ENCODE measurements around the gene SPC25. TPM values are rescaled to one million over a fixed set of nuclear protein-coding genes. Genes with fewer than 3 reads are reported as not detected.
"Not testable (repeated sequence)": the region's sequence is repeated elsewhere in the genome, so short reads cannot be mapped to it uniquely, and the experiment has no call there.

SPC25 gene
- polyA plus RNA-seq, 1 donor from 2014 or later = 2.7 TPM

GRCh38 chr2:168884975-168885374 lies 5.3 kb downstream of the SPC25 start:
- Histone ChIP-seq H3F3A (ENCODE audit: insufficient read depth, low read length, poor library complexity, severe bottlenecking) (no peaks in the 10 kb centered on the region), H3K9me3 (ENCODE audit: low read length) (no peaks in the 10 kb centered on the region), H2AFZ (ENCODE audit: low read depth, low read length) (no peak overlapping the region), H3K27me3 (ENCODE audit: insufficient read depth, low read depth, low read length) (no peaks in the 10 kb centered on the region), H3K4me2 (ENCODE audit: low read length) (no peak overlapping the region), H3K36me3 (ENCODE audit: insufficient read depth, low read length) (no peaks in the 10 kb centered on the region), H3K9me2 (ENCODE audit: insufficient read depth, low read length) (no peaks in the 10 kb centered on the region), H3K4me3 (ENCODE audit: low read length) (no peak overlapping the region), H3K9ac (ENCODE audit: low read length) (no peak overlapping the region), H3K79me2 (replicated peaks; ENCODE audit: insufficient read depth, low read length) (peaks cover 9% of the 10 kb centered on the region), H4K20me1 (ENCODE audit: insufficient read depth) (no peaks in the 10 kb centered on the region), H3K27ac (ENCODE audit: low read length) (no peak overlapping the region)
- TF ChIP-seq EZH2 (IDR thresholded peaks at IDR 0.05; ENCODE audit: borderline replicate concordance, insufficient read depth, low read length, poor library complexity, severe bottlenecking) (no peak), REST (IDR thresholded peaks at IDR 0.05; ENCODE audit: borderline replicate concordance) (no peak), MXI1 (conservative IDR thresholded peaks at IDR 0.05; ENCODE audit: poor library complexity, severe bottlenecking) (no peak), CTCF (IDR thresholded peaks at IDR 0.05; ENCODE audit: poor library complexity, severe bottlenecking) (no peak), SMC3 (conservative IDR thresholded peaks at IDR 0.05; ENCODE audit: poor library complexity) (no peak), TAF1 (IDR thresholded peaks at IDR 0.05; ENCODE audit: low read depth) (no peak), EP300 (conservative IDR thresholded peaks at IDR 0.05; ENCODE audit: poor library complexity, severe bottlenecking) (no peak), RAD21 (conservative IDR thresholded peaks at IDR 0.05) (no peak), POLR2AphosphoS5 (IDR thresholded peaks at IDR 0.05) (no peak)

GRCh38 chr2:168882163-168882562 lies 8.1 kb downstream of the SPC25 start:
- not testable (repeated sequence) for H3K79me2 ChIP-seq (replicated peaks; ENCODE audit: insufficient read depth, low read length)

More at GRCh38 chr2:168882163-168882562, 8.1 kb downstream of the SPC25 start:
- H3K9me2 ChIP-seq (ENCODE audit: insufficient read depth, low read length); H3K27ac ChIP-seq (ENCODE audit: low read length); H4K20me1 ChIP-seq (ENCODE audit: insufficient read depth); H2AFZ ChIP-seq (ENCODE audit: low read depth, low read length); H3K4me3 ChIP-seq (ENCODE audit: low read length); H3K36me3 ChIP-seq (ENCODE audit: insufficient read depth, low read length); H3F3A ChIP-seq (ENCODE audit: insufficient read depth, low read length, poor library complexity, severe bottlenecking); H3K4me2 ChIP-seq (ENCODE audit: low read length); H3K27me3 ChIP-seq (ENCODE audit: insufficient read depth, low read depth, low read length); H3K9me3 ChIP-seq (ENCODE audit: low read length); H3K9ac ChIP-seq (ENCODE audit: low read length): not testable (repeated sequence)

Measured in neural cell (in vitro differentiated cells).